Mucosa of descending colon (tissue), 3 donors: Measurements from ENCODE around the gene BRMS1L. TPM values are rescaled to one million over a fixed set of nuclear protein-coding genes. Genes with fewer than 3 reads are reported as not detected.

ENCODE experiments used
- ATAC-seq: fragments of 200-7000 bp; cut with Tn5 transposase; one replicate; pipeline ENCODE4 v1.9.1; 2020; ENCODE audit warnings: mild to moderate bottlenecking, moderate library complexity
- DNase-seq, 3 donors: peaks; one replicate each; pipeline ENCODE4 v3.0.0-alpha.2; 2020
- H3K36me3 ChIP-seq: fragments of 200-600 bp; one replicate; pipeline ENCODE4 v1.8.0; 2021; ENCODE audit warnings: low read depth, mild to moderate bottlenecking
- H3K4me1 ChIP-seq: fragments of 200-600 bp; one replicate; pipeline ENCODE4 v1.8.0; 2021; ENCODE audit warnings: low read depth, mild to moderate bottlenecking
- H3K4me3 ChIP-seq: fragments of 200-600 bp; one replicate; pipeline ENCODE4 v1.8.0; 2021; ENCODE audit warnings: mild to moderate bottlenecking
- H3K9me3 ChIP-seq: fragments of 200-600 bp; one replicate; pipeline ENCODE4 v1.8.0; 2021; ENCODE audit warnings: mild to moderate bottlenecking
- CTCF ChIP-seq: fragments of 200-600 bp; IDR thresholded peaks from one replicate; pipeline ENCODE4 v1.8.0; 2022; ENCODE audit warnings: antibody characterized with exemption, mild to moderate bottlenecking
- intact Hi-C, 2 donors: fragments of 100-400 bp; cut with DNase I in 1 of 2; cut with micrococcal nuclease in 1 of 2; formaldehyde crosslinking; loops; one replicate each; pipeline versions ENCODE4 v1.11.0 to v1.11.1; 2022; cut with DNase I, micrococcal nuclease
- total RNA-seq, 3 donors: library from RNA; stranded (reverse); fragmentation: NEBNext Ultra II Directional in 2 of 3; extraction: Animal tissue kit (Norgen Biotek cat#: 25700) in 2 of 3; gene quantifications; one replicate each; pipeline versions ENCODE4 v1.2.1 to v1.2.4, GENCODE V29; 2021 to 2023
- donor health status: DM: no; HTN: no; CAD: no; lungs with moderate emphysema.
- donor health status: DM: no; HTN: no; CAD: no.
- donor health status: DM: no; HTN: yes; CAD: no.

BRMS1L gene
- total RNA-seq, 3 donors from 2014 or later: 3.0 to 9.4 (median 3.3) TPM

GRCh38 chr14:35858521-35859209 lies 32.5 kb downstream of the BRMS1L start:
- Histone ChIP-seq H3K4me1 (no peaks in the 10 kb centered on the region), H3K36me3 (no peaks in the 10 kb centered on the region), H3K4me3 (no peak overlapping the region), H3K9me3 (no peaks in the 10 kb centered on the region)
- ATAC-seq (no peak), DNase-seq (no peak)
- intact Hi-C loops: no loop called here
- no peak for TF ChIP-seq CTCF

- TF ChIP-seq CTCF: no peak
- H3K36me3 ChIP-seq: no peaks in the 10 kb centered on the region
- DNase-seq (no peak), ATAC-seq (no peak)
- no peaks in the 10 kb centered on the region for H3K4me1 ChIP-seq
- intact Hi-C loops: no loop called here
- H3K4me3 ChIP-seq: no peak overlapping the region
- H3K9me3 ChIP-seq: no peaks in the 10 kb centered on the region
These were observed 35.2 kb downstream of the BRMS1L start for GRCh38 chr14:35861204-35861868.

- TF ChIP-seq CTCF: no peak
- DNase-seq (no peak), ATAC-seq (no peak)
- Histone ChIP-seq H3K9me3 (no peaks in the 10 kb centered on the region), H3K4me3 (no peak overlapping the region), H3K4me1 (no peaks in the 10 kb centered on the region), H3K36me3 (no peaks in the 10 kb centered on the region)
- intact Hi-C loops: no loop called here
These were observed 39.6 kb downstream of the BRMS1L start for GRCh38 chr14:35865611-35866324.

- TF ChIP-seq CTCF: no peak
- intact Hi-C loops: no loop called here
- no peak overlapping the region for H3K4me3 ChIP-seq
- H3K4me1 ChIP-seq: no peaks in the 10 kb centered on the region
- ATAC-seq (no peak), DNase-seq (no peak)
- H3K9me3 ChIP-seq: no peaks in the 10 kb centered on the region
- no peaks in the 10 kb centered on the region for H3K36me3 ChIP-seq
These were observed 40.6 kb downstream of the BRMS1L start for GRCh38 chr14:35866595-35867279.

- Histone ChIP-seq H3K4me1 (no peaks in the 10 kb centered on the region), H3K9me3 (no peaks in the 10 kb centered on the region), H3K4me3 (no peak overlapping the region), H3K36me3 (no peaks in the 10 kb centered on the region)
- ATAC-seq (no peak), DNase-seq (no peak)
- intact Hi-C loops: no loop called here
- TF ChIP-seq CTCF: no peak
These were observed 41.1 kb downstream of the BRMS1L start for GRCh38 chr14:35867280-35867629.
